Esophagus squamous epithelium (tissue), 4 donors: Measurements from ENCODE around the gene PRKN.

Experiments
- POLR2A ChIP-seq, 4 donors: fragments of 450-650 bp; IDR thresholded peaks; one replicate each; pipeline ENCODE4 v1.6.1; 2017; ENCODE audit warnings: antibody characterized with exemption in 4 of 4, mild to moderate bottlenecking in 4 of 4, moderate library complexity in 3 of 4
- TF ChIP-seq, protein P1 (sequence below), 6 experiments: fragments of 450-650 bp in 4 of 6; fragments of 200-600 bp in 2 of 6; sonication (generic) in 2 of 6; IDR thresholded peaks; one replicate each; pipeline ENCODE4 v1.5.1; 2016 to 2019; ENCODE audit warnings: antibody characterized with exemption in 6 of 6, mild to moderate bottlenecking in 4 of 6, moderate library complexity in 4 of 6

DNA sequence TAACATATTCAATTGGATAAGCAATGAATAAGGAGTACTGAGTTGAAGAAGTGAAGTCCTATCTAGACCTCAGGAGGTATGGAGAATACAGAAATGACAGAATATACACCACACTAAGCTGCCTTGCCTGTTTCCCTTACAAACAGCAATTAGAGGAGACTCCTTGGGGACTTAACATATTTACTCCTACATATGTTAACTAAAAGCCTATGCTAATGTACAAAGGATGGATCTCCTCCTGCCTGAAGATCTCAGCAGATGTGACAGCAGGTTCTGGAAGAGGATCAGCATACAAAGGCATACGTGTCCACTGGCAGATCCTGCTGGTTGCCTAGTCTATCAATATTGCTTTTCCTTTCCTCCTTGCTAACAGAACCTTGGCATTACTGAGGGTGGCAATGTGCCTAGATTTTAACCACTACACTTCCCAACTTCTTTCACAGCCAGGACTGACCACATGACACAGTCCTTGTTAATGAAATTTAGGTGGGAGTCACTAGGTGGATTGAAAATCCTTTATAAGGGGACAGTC, 29.6 kb downstream of the PRKN start:
- TF ChIP-seq, protein P1, sequence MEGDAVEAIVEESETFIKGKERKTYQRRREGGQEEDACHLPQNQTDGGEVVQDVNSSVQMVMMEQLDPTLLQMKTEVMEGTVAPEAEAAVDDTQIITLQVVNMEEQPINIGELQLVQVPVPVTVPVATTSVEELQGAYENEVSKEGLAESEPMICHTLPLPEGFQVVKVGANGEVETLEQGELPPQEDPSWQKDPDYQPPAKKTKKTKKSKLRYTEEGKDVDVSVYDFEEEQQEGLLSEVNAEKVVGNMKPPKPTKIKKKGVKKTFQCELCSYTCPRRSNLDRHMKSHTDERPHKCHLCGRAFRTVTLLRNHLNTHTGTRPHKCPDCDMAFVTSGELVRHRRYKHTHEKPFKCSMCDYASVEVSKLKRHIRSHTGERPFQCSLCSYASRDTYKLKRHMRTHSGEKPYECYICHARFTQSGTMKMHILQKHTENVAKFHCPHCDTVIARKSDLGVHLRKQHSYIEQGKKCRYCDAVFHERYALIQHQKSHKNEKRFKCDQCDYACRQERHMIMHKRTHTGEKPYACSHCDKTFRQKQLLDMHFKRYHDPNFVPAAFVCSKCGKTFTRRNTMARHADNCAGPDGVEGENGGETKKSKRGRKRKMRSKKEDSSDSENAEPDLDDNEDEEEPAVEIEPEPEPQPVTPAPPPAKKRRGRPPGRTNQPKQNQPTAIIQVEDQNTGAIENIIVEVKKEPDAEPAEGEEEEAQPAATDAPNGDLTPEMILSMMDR (IDR thresholded peaks at IDR 0.05) = no peak
- no peak for TF ChIP-seq POLR2A (IDR thresholded peaks at IDR 0.05)
